ENCODE data around the gene TWF1. TPM values are rescaled to one million over a fixed set of nuclear protein-coding genes. Genes with fewer than 3 reads are reported as not detected.
A peak's percentile ranks its signal among the peaks of the same experiment; 100 is the strongest.
"Not testable (repeated sequence)": the region's sequence is repeated elsewhere in the genome, so short reads cannot be mapped to it uniquely, and the experiment has no call there.

The TWF1 gene
- total RNA-seq, 1 experiment from 2014 or later: 62.2 TPM

- Histone ChIP-seq H3K9me3 (ENCODE audit: low read length) (no peaks in the 10 kb centered on the region), H2AFZ (ENCODE audit: low read length) (no peak overlapping the region), H3K27ac (ENCODE audit: low read length) (no peak overlapping the region), H3K36me3 (ENCODE audit: insufficient read depth, low read length) (peaks cover 4% of the 10 kb centered on the region; the same call in 1 of the 2 replicates), H3K27me3 (ENCODE audit: low read length) (no peaks in the 10 kb centered on the region), H3K4me2 (ENCODE audit: low read depth, low read length, poor library complexity, severe bottlenecking) (peak overlapping the region; percentile 92), H3K4me3 (ENCODE audit: low read length) (peak overlapping the region; percentile 79), H4K20me1 (ENCODE audit: insufficient read depth, low read depth, low read length) (no peaks in the 10 kb centered on the region), H3K9ac (ENCODE audit: low read length) (peak overlapping the region; percentile 77), H3K79me2 (ENCODE audit: low read length) (peaks cover 86% of the 10 kb centered on the region), H3K4me1 (ENCODE audit: low read length) (peaks cover 46% of the 10 kb centered on the region), H3K9me2 (replicated peaks; ENCODE audit: insufficient read depth, low read length) (no peaks in the 10 kb centered on the region)
- no peak for DNase-seq
These were observed 45.7 kb downstream of the TWF1 start for GRCh38 chr12:43760396-43760795.

GRCh38 chr12:43758728-43759563, 47.2 kb downstream of the TWF1 start, which contains the start of the genes IRAK4 and PUS7L:
Gene IRAK4, plus strand, starts transcription at chr12:43758951. Its CDS starts 9,161 bp downstream, at chr12:43768112.
Gene PUS7L, minus strand, starts transcription at chr12:43758790. Its CDS starts 3,545 bp downstream, at chr12:43755245.
- H3K4me1 ChIP-seq (ENCODE audit: low read length): peaks cover 46% of the 10 kb centered on the region
- peaks cover 89% of the 10 kb centered on the region for H3K79me2 ChIP-seq (ENCODE audit: low read length)
- H3K27ac ChIP-seq (ENCODE audit: low read length): peak within 1 kb of the TSS; percentile 75

GRCh38 chr12:43758247-43758727, 47.8 kb downstream of the TWF1 start:
- no peaks in the 10 kb centered on the region for H3K9me2 ChIP-seq (replicated peaks; ENCODE audit: insufficient read depth, low read length)
- H3K4me3 ChIP-seq (ENCODE audit: low read length): peak overlapping the region; percentile 79
- DNase-seq: no peak
- peak overlapping the region; percentile 31; the same call in 1 of the 2 replicates for H2AFZ ChIP-seq (ENCODE audit: low read length)
- no peaks in the 10 kb centered on the region for H3K27me3 ChIP-seq (ENCODE audit: low read length)
- peak overlapping the region; percentile 77 for H3K9ac ChIP-seq (ENCODE audit: low read length)
- H3K79me2 ChIP-seq (ENCODE audit: low read length): peaks cover 92% of the 10 kb centered on the region
- peak overlapping the region; percentile 97 for H3K4me2 ChIP-seq (ENCODE audit: low read depth, low read length, poor library complexity, severe bottlenecking)
- H3K27ac ChIP-seq (ENCODE audit: low read length): no peak overlapping the region
- no peaks in the 10 kb centered on the region for H3K9me3 ChIP-seq (ENCODE audit: low read length)
- H3K4me1 ChIP-seq (ENCODE audit: low read length): peaks cover 51% of the 10 kb centered on the region
- peaks cover 25% of the 10 kb centered on the region for H3K36me3 ChIP-seq (ENCODE audit: insufficient read depth, low read length)
- no peaks in the 10 kb centered on the region for H4K20me1 ChIP-seq (ENCODE audit: insufficient read depth, low read depth, low read length)

More at GRCh38 chr12:43758728-43759563, 47.2 kb downstream of the TWF1 start, which contains the start of the genes IRAK4 and PUS7L:
- peaks cover 18% of the 10 kb centered on the region for H3K36me3 ChIP-seq (ENCODE audit: insufficient read depth, low read length)
- DNase-seq: peak; percentile 99
- peak within 1 kb of the TSS; percentile 77 for H3K9ac ChIP-seq (ENCODE audit: low read length)
- H3K9me2 ChIP-seq (replicated peaks; ENCODE audit: insufficient read depth, low read length): no peaks in the 10 kb centered on the region
- no peaks in the 10 kb centered on the region for H4K20me1 ChIP-seq (ENCODE audit: insufficient read depth, low read depth, low read length)
- peak within 1 kb of the TSS; percentile 79 for H3K4me3 ChIP-seq (ENCODE audit: low read length)
- H3K4me2 ChIP-seq (ENCODE audit: low read depth, low read length, poor library complexity, severe bottlenecking): peak within 1 kb of the TSS; percentile 97
- H3K9me3 ChIP-seq (ENCODE audit: low read length): no peaks in the 10 kb centered on the region
- H2AFZ ChIP-seq (ENCODE audit: low read length): peak within 1 kb of the TSS; percentile 31; the same call in 1 of the 2 replicates
- H3K27me3 ChIP-seq (ENCODE audit: low read length): no peaks in the 10 kb centered on the region

GRCh38 chr12:43754015-43754414, 52.1 kb downstream of the TWF1 start:
- Histone ChIP-seq H3K27me3 (ENCODE audit: low read length) (no peaks in the 10 kb centered on the region), H3K36me3 (ENCODE audit: insufficient read depth, low read length) (peaks cover 36% of the 10 kb centered on the region), H3K79me2 (ENCODE audit: low read length) (peaks cover 78% of the 10 kb centered on the region), H3K4me3 (ENCODE audit: low read length) (no peak overlapping the region), H3K9me2 (replicated peaks; ENCODE audit: insufficient read depth, low read length) (no peaks in the 10 kb centered on the region), H4K20me1 (ENCODE audit: insufficient read depth, low read depth, low read length) (no peaks in the 10 kb centered on the region), H2AFZ (ENCODE audit: low read length) (no peak overlapping the region), H3K9ac (ENCODE audit: low read length) (no peak overlapping the region), H3K27ac (ENCODE audit: low read length) (no peak overlapping the region), H3K4me1 (ENCODE audit: low read length) (peaks cover 27% of the 10 kb centered on the region), H3K4me2 (ENCODE audit: low read depth, low read length, poor library complexity, severe bottlenecking) (peak overlapping the region; percentile 26), H3K9me3 (ENCODE audit: low read length) (0 out of 2 replicates have a peak, but pooled peaks cover 4% of the 10 kb centered on the region)
- no peak for DNase-seq

GRCh38 chr12:43751360-43751759, 54.8 kb downstream of the TWF1 start:
- peaks cover 13% of the 10 kb centered on the region for H3K4me1 ChIP-seq (ENCODE audit: low read length)
- not testable (repeated sequence) for DNase-seq

GRCh38 chr12:43750814-43751213, 55.3 kb downstream of the TWF1 start:
- H2AFZ ChIP-seq (ENCODE audit: low read length): no peak overlapping the region
- no peak for DNase-seq

More at GRCh38 chr12:43751360-43751759, 54.8 kb downstream of the TWF1 start:
- H3K9ac ChIP-seq (ENCODE audit: low read length); H3K4me3 ChIP-seq (ENCODE audit: low read length); H3K4me2 ChIP-seq (ENCODE audit: low read depth, low read length, poor library complexity, severe bottlenecking); H2AFZ ChIP-seq (ENCODE audit: low read length); H3K9me3 ChIP-seq (ENCODE audit: low read length); H3K27ac ChIP-seq (ENCODE audit: low read length); H3K9me2 ChIP-seq (replicated peaks; ENCODE audit: insufficient read depth, low read length); H3K27me3 ChIP-seq (ENCODE audit: low read length); H4K20me1 ChIP-seq (ENCODE audit: insufficient read depth, low read depth, low read length): not testable (repeated sequence)
- Histone ChIP-seq H3K36me3 (ENCODE audit: insufficient read depth, low read length) (peaks cover 36% of the 10 kb centered on the region), H3K79me2 (ENCODE audit: low read length) (peaks cover 65% of the 10 kb centered on the region)

GRCh38 chr12:43749016-43749415, 57.1 kb downstream of the TWF1 start:
- no peaks in the 10 kb centered on the region for H3K27me3 ChIP-seq (ENCODE audit: low read length)

More at GRCh38 chr12:43750814-43751213, 55.3 kb downstream of the TWF1 start:
- Histone ChIP-seq H3K79me2 (ENCODE audit: low read length) (peaks cover 59% of the 10 kb centered on the region), H3K4me3 (ENCODE audit: low read length) (no peak overlapping the region), H3K9ac (ENCODE audit: low read length) (no peak overlapping the region), H3K27ac (ENCODE audit: low read length) (no peak overlapping the region), H4K20me1 (ENCODE audit: insufficient read depth, low read depth, low read length) (no peaks in the 10 kb centered on the region), H3K27me3 (ENCODE audit: low read length) (no peaks in the 10 kb centered on the region), H3K36me3 (ENCODE audit: insufficient read depth, low read length) (peaks cover 38% of the 10 kb centered on the region), H3K9me2 (replicated peaks; ENCODE audit: insufficient read depth, low read length) (no peaks in the 10 kb centered on the region), H3K4me2 (ENCODE audit: low read depth, low read length, poor library complexity, severe bottlenecking) (no peak overlapping the region), H3K4me1 (ENCODE audit: low read length) (peaks cover 10% of the 10 kb centered on the region; the same call in 1 of the 2 replicates), H3K9me3 (ENCODE audit: low read length) (0 out of 2 replicates have a peak, but pooled peaks cover 4% of the 10 kb centered on the region)

GRCh38 chr12:43744826-43745225, 61.3 kb downstream of the TWF1 start:
- Histone ChIP-seq H3K4me1 (ENCODE audit: low read length) (peaks cover 8% of the 10 kb centered on the region), H3K4me3 (ENCODE audit: low read length) (no peak overlapping the region), H3K79me2 (ENCODE audit: low read length) (peaks cover 16% of the 10 kb centered on the region), H3K27ac (ENCODE audit: low read length) (no peak overlapping the region), H3K36me3 (ENCODE audit: insufficient read depth, low read length) (peaks cover 40% of the 10 kb centered on the region), H3K9ac (ENCODE audit: low read length) (no peak overlapping the region), H3K9me3 (ENCODE audit: low read length) (no peaks in the 10 kb centered on the region), H3K27me3 (ENCODE audit: low read length) (no peaks in the 10 kb centered on the region), H3K9me2 (replicated peaks; ENCODE audit: insufficient read depth, low read length) (no peaks in the 10 kb centered on the region), H3K4me2 (ENCODE audit: low read depth, low read length, poor library complexity, severe bottlenecking) (no peak overlapping the region), H4K20me1 (ENCODE audit: insufficient read depth, low read depth, low read length) (no peaks in the 10 kb centered on the region), H2AFZ (ENCODE audit: low read length) (no peak overlapping the region)
- no peak for DNase-seq

More at GRCh38 chr12:43749016-43749415, 57.1 kb downstream of the TWF1 start:
- Histone ChIP-seq H3K36me3 (ENCODE audit: insufficient read depth, low read length) (peaks cover 39% of the 10 kb centered on the region), H3K9ac (ENCODE audit: low read length) (no peak overlapping the region), H3K9me3 (ENCODE audit: low read length) (0 out of 2 replicates have a peak, but pooled peaks cover 4% of the 10 kb centered on the region), H3K79me2 (ENCODE audit: low read length) (peaks cover 42% of the 10 kb centered on the region), H3K9me2 (replicated peaks; ENCODE audit: insufficient read depth, low read length) (no peaks in the 10 kb centered on the region), H3K4me3 (ENCODE audit: low read length) (no peak overlapping the region), H4K20me1 (ENCODE audit: insufficient read depth, low read depth, low read length) (no peaks in the 10 kb centered on the region), H3K4me2 (ENCODE audit: low read depth, low read length, poor library complexity, severe bottlenecking) (no peak overlapping the region), H3K27ac (ENCODE audit: low read length) (no peak overlapping the region), H2AFZ (ENCODE audit: low read length) (no peak overlapping the region), H3K4me1 (ENCODE audit: low read length) (peaks cover 6% of the 10 kb centered on the region; the same call in 1 of the 2 replicates)
- DNase-seq: no peak

Data from Karpas-422 (cell line).